ENCODE data around the gene STMN3. TPM values are rescaled to one million over a fixed set of nuclear protein-coding genes. Genes with fewer than 3 reads are reported as not detected.
A peak's percentile ranks its signal among the peaks of the same experiment; 100 is the strongest.

STMN3 gene
- total RNA-seq, 1 experiment from 2014 or later, result 42.7 TPM

GRCh38 chr20:63628246-63628975, 24.8 kb downstream of the STMN3 start:
- BruUV-seq (replicated peaks), result TSS peak; percentile 94
- peak overlapping the region; percentile 79 to 83 for H3K4me3 ChIP-seq (ENCODE audit: low read depth in 2 of 2, low read length in 2 of 2)
- ChIA-PET CTCF (interaction anchor here (0.6 kb wide), 1 partner anchor 345 kb away, joined by 9 read pairs; no protein-coding TSS in a partner anchor), POLR2A (no interaction called here)
- in situ Hi-C loops (cut with HindIII; ENCODE audit: low pct_unique_long_range_greater_than_20kb, low sequenced_read_pairs), result no loop called here
- ATAC-seq (peak; percentile 76), DNase-seq (ENCODE audit: low read depth, low spot score) (peak; percentile 58)
- TF ChIP-seq POLR2AphosphoS5 (IDR thresholded peaks at IDR 0.05; ENCODE audit: low read depth, low read length) (no peak), REST (IDR thresholded peaks at IDR 0.05; ENCODE audit: insufficient read depth in 1 of 2, low read depth in 2 of 2, low read length in 1 of 2) (no peak; a peak in 1 of 4 replicates), TCF7L2 (IDR thresholded peaks at IDR 0.05; ENCODE audit: low read depth, low read length) (no peak), SIN3A (IDR thresholded peaks at IDR 0.05; ENCODE audit: borderline replicate concordance, insufficient read depth, low read depth, low read length) (0 out of 2 replicates have a peak, but pooled peaks have one; percentile 63)
- TF ChIP-seq, protein P1, sequence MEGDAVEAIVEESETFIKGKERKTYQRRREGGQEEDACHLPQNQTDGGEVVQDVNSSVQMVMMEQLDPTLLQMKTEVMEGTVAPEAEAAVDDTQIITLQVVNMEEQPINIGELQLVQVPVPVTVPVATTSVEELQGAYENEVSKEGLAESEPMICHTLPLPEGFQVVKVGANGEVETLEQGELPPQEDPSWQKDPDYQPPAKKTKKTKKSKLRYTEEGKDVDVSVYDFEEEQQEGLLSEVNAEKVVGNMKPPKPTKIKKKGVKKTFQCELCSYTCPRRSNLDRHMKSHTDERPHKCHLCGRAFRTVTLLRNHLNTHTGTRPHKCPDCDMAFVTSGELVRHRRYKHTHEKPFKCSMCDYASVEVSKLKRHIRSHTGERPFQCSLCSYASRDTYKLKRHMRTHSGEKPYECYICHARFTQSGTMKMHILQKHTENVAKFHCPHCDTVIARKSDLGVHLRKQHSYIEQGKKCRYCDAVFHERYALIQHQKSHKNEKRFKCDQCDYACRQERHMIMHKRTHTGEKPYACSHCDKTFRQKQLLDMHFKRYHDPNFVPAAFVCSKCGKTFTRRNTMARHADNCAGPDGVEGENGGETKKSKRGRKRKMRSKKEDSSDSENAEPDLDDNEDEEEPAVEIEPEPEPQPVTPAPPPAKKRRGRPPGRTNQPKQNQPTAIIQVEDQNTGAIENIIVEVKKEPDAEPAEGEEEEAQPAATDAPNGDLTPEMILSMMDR (IDR thresholded peaks at IDR 0.05), result no peak
- H3K9me3 ChIP-seq (ENCODE audit: control insufficient read depth, insufficient read depth, low read depth, low read length), result no peaks in the 10 kb centered on the region
- H3K4me1 ChIP-seq (ENCODE audit: control insufficient read depth, insufficient read depth, low read length), result 0 out of 2 replicates have a peak, but pooled peaks cover 2% of the 10 kb centered on the region
- no peaks in the 10 kb centered on the region for H3K36me3 ChIP-seq (ENCODE audit: control insufficient read depth, insufficient read depth, low read length)
- no peaks in the 10 kb centered on the region for H3K27me3 ChIP-seq (ENCODE audit: control insufficient read depth, insufficient read depth, low read length)
- peak overlapping the region; percentile 65 for H3K27ac ChIP-seq (ENCODE audit: low read length)
- intact Hi-C loops (cut with micrococcal nuclease; ENCODE audit: unreplicated experiment), result no loop called here

- intact Hi-C loops (cut with micrococcal nuclease; ENCODE audit: unreplicated experiment) (no loop called here), in situ Hi-C loops (cut with HindIII; ENCODE audit: low pct_unique_long_range_greater_than_20kb, low sequenced_read_pairs) (no loop called here)
- BruUV-seq (replicated peaks), result no TSS peak
- Histone ChIP-seq H3K4me3 (ENCODE audit: low read depth in 2 of 2, low read length in 2 of 2) (peak overlapping the region; percentile 79 to 83), H3K36me3 (ENCODE audit: control insufficient read depth, insufficient read depth, low read length) (no peaks in the 10 kb centered on the region), H3K27me3 (ENCODE audit: control insufficient read depth, insufficient read depth, low read length) (no peaks in the 10 kb centered on the region), H3K4me1 (ENCODE audit: control insufficient read depth, insufficient read depth, low read length) (0 out of 2 replicates have a peak, but pooled peaks cover 2% of the 10 kb centered on the region), H3K27ac (ENCODE audit: low read length) (peak overlapping the region; percentile 65), H3K9me3 (ENCODE audit: control insufficient read depth, insufficient read depth, low read depth, low read length) (no peaks in the 10 kb centered on the region)
- ChIA-PET CTCF (interaction anchor here (0.6 kb wide), 1 partner anchor 346 kb away, joined by 9 read pairs; no protein-coding TSS in a partner anchor), POLR2A (no interaction called here)
- ATAC-seq (peak; percentile 29), DNase-seq (ENCODE audit: low read depth, low spot score) (no peak)
- no peak for TF ChIP-seq TCF7L2 (IDR thresholded peaks at IDR 0.05; ENCODE audit: low read depth, low read length)
- no peak for TF ChIP-seq REST (IDR thresholded peaks at IDR 0.05; ENCODE audit: insufficient read depth in 1 of 2, low read depth in 2 of 2, low read length in 1 of 2)
- TF ChIP-seq SIN3A (IDR thresholded peaks at IDR 0.05; ENCODE audit: borderline replicate concordance, insufficient read depth, low read depth, low read length), result no peak
- no peak for TF ChIP-seq POLR2AphosphoS5 (IDR thresholded peaks at IDR 0.05; ENCODE audit: low read depth, low read length)
- TF ChIP-seq, protein P1 (IDR thresholded peaks at IDR 0.05), result no peak
These were observed 25.4 kb downstream of the STMN3 start for GRCh38 chr20:63627751-63628245.
